Measurements from ENCODE around the gene CACNA1F. TPM values are rescaled to one million over a fixed set of nuclear protein-coding genes. Genes with fewer than 3 reads are reported as not detected.

The CACNA1F gene
- total RNA-seq, 1 experiment from 2014 or later: not detected

DNA sequence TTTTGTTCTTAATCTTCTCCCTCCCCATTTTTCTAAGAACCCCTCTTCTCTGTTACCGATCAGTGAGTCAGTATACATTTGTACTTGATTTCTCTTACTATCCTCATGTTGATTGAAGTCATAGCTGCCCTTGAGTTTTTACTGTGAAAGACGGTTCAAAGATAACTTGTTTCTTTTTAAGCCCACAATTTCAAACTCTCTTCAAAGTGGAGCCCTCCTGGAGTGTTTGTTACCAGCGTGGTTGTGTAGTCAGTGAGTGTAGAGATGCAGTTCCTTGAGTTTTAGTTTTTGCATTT is 44.3 kb upstream of the CACNA1F start:
- no peak overlapping the region for H3K27ac ChIP-seq (ENCODE audit: low read depth, low read length, poor library complexity, severe bottlenecking)
- no peaks in the 10 kb centered on the region for H3K36me3 ChIP-seq (ENCODE audit: insufficient read depth, low read length, poor library complexity, severe bottlenecking)
- no peak for TF ChIP-seq EZH2 (IDR thresholded peaks at IDR 0.05; ENCODE audit: borderline replicate concordance, low read depth, low read length, poor library complexity, severe bottlenecking)
- TF ChIP-seq CTCF (conservative IDR thresholded peaks at IDR 0.05; ENCODE audit: low read depth, low read length): no peak
- intact Hi-C loops (cut with micrococcal nuclease; ENCODE audit: unreplicated experiment): no loop called here
- POLR2A ChIA-PET (ENCODE audit: low non-redundant PET): no interaction called here
- no peaks in the 10 kb centered on the region for H3K9me3 ChIP-seq (ENCODE audit: low read depth, low read length, poor library complexity, severe bottlenecking)
- no peak overlapping the region for H3K4me3 ChIP-seq (ENCODE audit: low read depth, low read length, poor library complexity, severe bottlenecking)
- H3K27me3 ChIP-seq (replicated peaks; ENCODE audit: insufficient read depth, low read depth, low read length, poor library complexity): no peaks in the 10 kb centered on the region
- DNase-seq (ENCODE audit: low spot score): no peak
- CTCF ChIA-PET: no interaction called here
- no TSS peak for BruUV-seq (replicated peaks)
- H3K4me1 ChIP-seq (ENCODE audit: insufficient read depth, low read length, poor library complexity, severe bottlenecking): no peaks in the 10 kb centered on the region

DNA sequence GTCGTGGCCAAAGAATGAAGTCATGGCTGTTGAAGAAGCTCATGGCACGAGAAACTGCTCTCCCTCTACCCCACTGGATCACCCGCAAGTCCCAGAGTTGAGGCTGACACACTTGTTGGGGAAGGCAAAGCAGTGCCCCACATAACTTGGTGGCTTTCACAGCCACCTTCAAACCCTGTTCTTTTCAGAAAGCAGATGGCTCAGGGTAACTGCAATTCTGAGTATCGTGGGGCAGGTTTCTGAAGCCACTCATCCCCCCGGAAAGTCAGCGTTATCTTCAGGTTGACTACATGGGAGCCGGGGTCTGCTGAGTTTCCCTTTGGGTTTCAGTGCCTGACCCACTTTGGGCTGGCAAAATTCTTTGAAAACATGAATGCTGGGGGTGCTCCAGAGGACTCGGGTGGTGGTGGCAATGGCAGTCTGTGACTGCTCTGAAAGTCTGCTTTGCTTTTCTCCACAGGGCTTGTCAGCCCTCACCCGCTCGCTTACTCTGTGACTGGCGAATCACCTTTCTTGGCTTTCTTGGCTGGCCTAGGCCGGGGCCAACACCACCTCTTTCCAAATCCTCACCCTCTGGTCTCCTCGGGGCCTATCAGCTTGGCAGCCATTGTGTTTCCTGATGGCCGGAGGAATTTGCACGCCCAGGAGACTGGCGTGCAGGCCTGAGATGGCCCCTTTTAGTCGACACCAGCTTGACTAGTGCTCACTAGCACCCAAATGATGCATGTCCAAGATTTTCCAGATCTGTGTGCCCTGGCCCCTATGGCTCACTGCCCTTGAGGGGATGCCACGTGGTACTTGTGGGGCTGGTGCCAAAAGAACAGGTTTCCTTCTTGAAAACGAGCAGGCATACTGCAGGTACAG is 43.8 kb upstream of the CACNA1F start:
- no peaks in the 10 kb centered on the region for H3K9me3 ChIP-seq (ENCODE audit: low read depth, low read length, poor library complexity, severe bottlenecking)
- BruUV-seq (replicated peaks): no TSS peak
- intact Hi-C loops (cut with micrococcal nuclease; ENCODE audit: unreplicated experiment): no loop called here
- H3K27ac ChIP-seq (ENCODE audit: low read depth, low read length, poor library complexity, severe bottlenecking): no peak overlapping the region
- H3K27me3 ChIP-seq (replicated peaks; ENCODE audit: insufficient read depth, low read depth, low read length, poor library complexity): no peaks in the 10 kb centered on the region
- TF ChIP-seq EZH2 (IDR thresholded peaks at IDR 0.05; ENCODE audit: borderline replicate concordance, low read depth, low read length, poor library complexity, severe bottlenecking): no peak
- no peak for TF ChIP-seq CTCF (conservative IDR thresholded peaks at IDR 0.05; ENCODE audit: low read depth, low read length)
- H3K4me1 ChIP-seq (ENCODE audit: insufficient read depth, low read length, poor library complexity, severe bottlenecking): peaks cover 3% of the 10 kb centered on the region
- ChIA-PET CTCF (no interaction called here), POLR2A (ENCODE audit: low non-redundant PET) (no interaction called here)
- H3K4me3 ChIP-seq (ENCODE audit: low read depth, low read length, poor library complexity, severe bottlenecking): no peak overlapping the region
- no peak for DNase-seq (ENCODE audit: low spot score)
- no peaks in the 10 kb centered on the region for H3K36me3 ChIP-seq (ENCODE audit: insufficient read depth, low read length, poor library complexity, severe bottlenecking)

GRCh38 chrX:49276207-49276606 is 43.1 kb upstream of the CACNA1F start:
- Histone ChIP-seq H3K9me3 (ENCODE audit: low read depth, low read length, poor library complexity, severe bottlenecking) (no peaks in the 10 kb centered on the region), H3K27me3 (replicated peaks; ENCODE audit: insufficient read depth, low read depth, low read length, poor library complexity) (no peaks in the 10 kb centered on the region), H3K4me3 (ENCODE audit: low read depth, low read length, poor library complexity, severe bottlenecking) (no peak overlapping the region), H3K4me1 (ENCODE audit: insufficient read depth, low read length, poor library complexity, severe bottlenecking) (peaks cover 5% of the 10 kb centered on the region), H3K36me3 (ENCODE audit: insufficient read depth, low read length, poor library complexity, severe bottlenecking) (no peaks in the 10 kb centered on the region), H3K27ac (ENCODE audit: low read depth, low read length, poor library complexity, severe bottlenecking) (no peak overlapping the region)
- BruUV-seq (replicated peaks): no TSS peak
- ChIA-PET CTCF (no interaction called here), POLR2A (ENCODE audit: low non-redundant PET) (no interaction called here)
- intact Hi-C loops (cut with micrococcal nuclease; ENCODE audit: unreplicated experiment): no loop called here
- no peak for DNase-seq (ENCODE audit: low spot score)
- TF ChIP-seq EZH2 (IDR thresholded peaks at IDR 0.05; ENCODE audit: borderline replicate concordance, low read depth, low read length, poor library complexity, severe bottlenecking) (no peak), CTCF (conservative IDR thresholded peaks at IDR 0.05; ENCODE audit: low read depth, low read length) (no peak)

All from A673 (cell line).